ENCODE measurements around the gene DAP3.

- TF ChIP-seq, protein P1, sequence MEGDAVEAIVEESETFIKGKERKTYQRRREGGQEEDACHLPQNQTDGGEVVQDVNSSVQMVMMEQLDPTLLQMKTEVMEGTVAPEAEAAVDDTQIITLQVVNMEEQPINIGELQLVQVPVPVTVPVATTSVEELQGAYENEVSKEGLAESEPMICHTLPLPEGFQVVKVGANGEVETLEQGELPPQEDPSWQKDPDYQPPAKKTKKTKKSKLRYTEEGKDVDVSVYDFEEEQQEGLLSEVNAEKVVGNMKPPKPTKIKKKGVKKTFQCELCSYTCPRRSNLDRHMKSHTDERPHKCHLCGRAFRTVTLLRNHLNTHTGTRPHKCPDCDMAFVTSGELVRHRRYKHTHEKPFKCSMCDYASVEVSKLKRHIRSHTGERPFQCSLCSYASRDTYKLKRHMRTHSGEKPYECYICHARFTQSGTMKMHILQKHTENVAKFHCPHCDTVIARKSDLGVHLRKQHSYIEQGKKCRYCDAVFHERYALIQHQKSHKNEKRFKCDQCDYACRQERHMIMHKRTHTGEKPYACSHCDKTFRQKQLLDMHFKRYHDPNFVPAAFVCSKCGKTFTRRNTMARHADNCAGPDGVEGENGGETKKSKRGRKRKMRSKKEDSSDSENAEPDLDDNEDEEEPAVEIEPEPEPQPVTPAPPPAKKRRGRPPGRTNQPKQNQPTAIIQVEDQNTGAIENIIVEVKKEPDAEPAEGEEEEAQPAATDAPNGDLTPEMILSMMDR (conservative IDR thresholded peaks at IDR 0.05; ENCODE audit: low read length), result no peak
- TF ChIP-seq EZH2phosphoT487 (IDR thresholded peaks at IDR 0.05; ENCODE audit: borderline replicate concordance), result no peak
Measured at GRCh38 chr1:155725142-155725541, 36.3 kb downstream of the DAP3 start.

Data from Loucy (cell line).